ENCODE data around the gene PIK3R1. TPM values are rescaled to one million over a fixed set of nuclear protein-coding genes. Genes with fewer than 3 reads are reported as not detected.

The PIK3R1 gene
- total RNA-seq, 1 donor: 73.8 TPM

- TF ChIP-seq CTCF (IDR thresholded peaks at IDR 0.05; ENCODE audit: insufficient read depth, low read depth, low read length): no peak
Measured at GRCh38 chr5:68320413-68320986, 104.9 kb downstream of the PIK3R1 start.

GRCh38 chr5:68325065-68325580 is 109.6 kb downstream of the PIK3R1 start:
- no peak for TF ChIP-seq CTCF (IDR thresholded peaks at IDR 0.05; ENCODE audit: insufficient read depth, low read depth, low read length)
- DNase-seq (ENCODE audit: low read depth): no peak
- H3K4me3 ChIP-seq (ENCODE audit: low read depth, low read length): no peak overlapping the region

More at GRCh38 chr5:68320413-68320986, 104.9 kb downstream of the PIK3R1 start:
- H3K4me3 ChIP-seq (ENCODE audit: low read depth, low read length): no peak overlapping the region
- no peak for DNase-seq (ENCODE audit: low read depth)

GRCh38 chr5:68329554-68330255 is 114.1 kb downstream of the PIK3R1 start:
- peak; percentile 80 for DNase-seq (ENCODE audit: low read depth)
- no peak overlapping the region for H3K4me3 ChIP-seq (ENCODE audit: low read depth, low read length)
- no peak for TF ChIP-seq CTCF (IDR thresholded peaks at IDR 0.05; ENCODE audit: insufficient read depth, low read depth, low read length)

- no peak overlapping the region for H3K4me3 ChIP-seq (ENCODE audit: low read depth, low read length)
- no peak for TF ChIP-seq CTCF (IDR thresholded peaks at IDR 0.05; ENCODE audit: insufficient read depth, low read depth, low read length)
- peak; percentile 55 for DNase-seq (ENCODE audit: low read depth)
Measured at GRCh38 chr5:68330574-68330973, 115.0 kb downstream of the PIK3R1 start.

- no peak for TF ChIP-seq CTCF (IDR thresholded peaks at IDR 0.05; ENCODE audit: insufficient read depth, low read depth, low read length)
- no peak overlapping the region for H3K4me3 ChIP-seq (ENCODE audit: low read depth, low read length)
- peak; percentile 63 for DNase-seq (ENCODE audit: low read depth)
Measured at GRCh38 chr5:68331192-68332079, 115.9 kb downstream of the PIK3R1 start.

- TF ChIP-seq CTCF (IDR thresholded peaks at IDR 0.05; ENCODE audit: insufficient read depth, low read depth, low read length): no peak
- H3K4me3 ChIP-seq (ENCODE audit: low read depth, low read length): no peak overlapping the region
- no peak for DNase-seq (ENCODE audit: low read depth)
Measured at GRCh38 chr5:68332080-68332451, 116.5 kb downstream of the PIK3R1 start.
